Neuronal stem cell (in vitro differentiated cells): Measurements from ENCODE around the gene PRDM8.

Experiments used
- DNase-seq: peaks from one replicate; pipeline ENCODE4 v3.0.0-alpha.2; 2013; ENCODE audit warnings: low spot score
- H2AFZ ChIP-seq: one replicate; pipeline ENCODE4 v1.6.1; 2013; ENCODE audit warnings: mild to moderate bottlenecking, low read length, inconsistent platforms
- H2AK5ac ChIP-seq: 2 replicates; pipeline ENCODE4 v1.6.1; 2013; ENCODE audit warnings: low read depth, mild to moderate bottlenecking, inconsistent platforms, low read length, moderate library complexity, mixed read lengths
- H2BK120ac ChIP-seq: 2 replicates; pipeline ENCODE4 v1.6.1; 2013; ENCODE audit warnings: low read depth, mild to moderate bottlenecking, inconsistent platforms, low read length, moderate library complexity, mixed read lengths
- H2BK12ac ChIP-seq: one replicate; pipeline ENCODE4 v1.6.1; 2013; ENCODE audit warnings: low read length, inconsistent platforms
- H2BK15ac ChIP-seq: 2 replicates; pipeline ENCODE4 v1.6.1; 2013; ENCODE audit warnings: mild to moderate bottlenecking, low read length, inconsistent platforms, mixed read lengths
- H2BK5ac ChIP-seq: one replicate; pipeline ENCODE4 v1.6.1; 2013; ENCODE audit warnings: inconsistent platforms, mild to moderate bottlenecking, low read length, moderate library complexity
- H3K14ac ChIP-seq: one replicate; pipeline ENCODE4 v1.6.1; 2013; ENCODE audit warnings: low read length, inconsistent platforms
- H3K18ac ChIP-seq: 2 replicates; pipeline ENCODE4 v1.6.1; 2013; ENCODE audit warnings: low read length, inconsistent platforms
- H3K23ac ChIP-seq: 2 replicates; pipeline ENCODE4 v1.6.1; 2013; ENCODE audit warnings: low read depth, mild to moderate bottlenecking, mixed read lengths, low read length, inconsistent platforms; ENCODE audit not compliant: poor library complexity
- H3K27ac ChIP-seq: replicated peaks from 3 replicates; pipeline ENCODE4 v1.5.1; 2013; ENCODE audit warnings: low read length, inconsistent platforms
- H3K27me3 ChIP-seq, 3 experiments: 2 replicates each; pipeline ENCODE4 v1.6.1; 2013; ENCODE audit warnings: low read length in 3 of 3, mild to moderate bottlenecking in 2 of 3, inconsistent platforms in 1 of 3, low read depth in 1 of 3, mixed read lengths in 1 of 3, moderate library complexity in 1 of 3; ENCODE audit not compliant: control insufficient read depth in 3 of 3, insufficient read depth in 3 of 3
- H3K36me3 ChIP-seq, 2 donors: replicated peaks in 1 of 2; 2 replicates each; pipeline ENCODE4 v1.6.1; 2013; ENCODE audit warnings: low read length in 2 of 2; ENCODE audit not compliant: control insufficient read depth in 2 of 2, insufficient read depth in 2 of 2
- H3K4ac ChIP-seq: 2 replicates; pipeline ENCODE4 v1.6.1; 2013; ENCODE audit warnings: inconsistent platforms, mild to moderate bottlenecking, low read length, moderate library complexity
- H3K4me1 ChIP-seq, 2 donors: 1 replicate in 1 of 2; 2 replicates in 1 of 2; pipeline ENCODE4 v1.6.1; 2013; ENCODE audit warnings: low read length in 2 of 2, low read depth in 1 of 2; ENCODE audit not compliant: control insufficient read depth in 2 of 2, insufficient read depth in 1 of 2
- H3K4me2 ChIP-seq: one replicate; pipeline ENCODE4 v1.6.1; 2013; ENCODE audit warnings: mild to moderate bottlenecking, low read length, inconsistent platforms; ENCODE audit not compliant: insufficient read depth, poor library complexity, severe bottlenecking
- H3K4me3 ChIP-seq, 2 donors: 2 replicates each; pipeline ENCODE4 v1.5.1; 2013; ENCODE audit warnings: low read length in 2 of 2, mild to moderate bottlenecking in 2 of 2, inconsistent platforms in 1 of 2, moderate library complexity in 1 of 2
- H3K79me1 ChIP-seq: one replicate; pipeline ENCODE4 v1.6.1; 2013; ENCODE audit warnings: low read depth, mild to moderate bottlenecking, inconsistent platforms, low read length, moderate library complexity
- H3K9ac ChIP-seq: one replicate; pipeline ENCODE4 v1.6.1; 2013; ENCODE audit warnings: mild to moderate bottlenecking, low read depth, low read length, inconsistent platforms; ENCODE audit not compliant: poor library complexity
- H3K9me3 ChIP-seq, 2 donors: replicated peaks in 1 of 2; 2 replicates each; pipeline versions ENCODE3 to v1.6.1; 2013; ENCODE audit warnings: low read length in 2 of 2, mild to moderate bottlenecking in 2 of 2, inconsistent platforms in 1 of 2, low read depth in 1 of 2, mixed read lengths in 1 of 2, moderate library complexity in 1 of 2; ENCODE audit not compliant: control insufficient read depth in 2 of 2, insufficient read depth in 1 of 2
- H4K8ac ChIP-seq: one replicate; pipeline ENCODE4 v1.6.1; 2013; ENCODE audit warnings: low read depth, mild to moderate bottlenecking, inconsistent platforms, low read length, moderate library complexity
- H4K91ac ChIP-seq: one replicate; pipeline ENCODE4 v1.6.1; 2013; ENCODE audit warnings: low read length, low read depth, mild to moderate bottlenecking, inconsistent platforms; ENCODE audit not compliant: poor library complexity
- WGBS, 2 donors: extraction: QIAGEN DNeasy Blood & Tissue Kit; methylation state at CpG; one replicate each; pipeline ENCODE4 v1.1.7; 2013; ENCODE audit warnings: missing lambda C conversion rate in 2 of 2, mixed read lengths in 1 of 2; ENCODE audit not compliant: insufficient read length in 2 of 2, insufficient replicate concordance in 1 of 2; ENCODE audit errors: extremely low coverage in 2 of 2; 5-methylcytosine and 5-hydroxymethylcytosine counted together

Gene PRDM8

DNA sequence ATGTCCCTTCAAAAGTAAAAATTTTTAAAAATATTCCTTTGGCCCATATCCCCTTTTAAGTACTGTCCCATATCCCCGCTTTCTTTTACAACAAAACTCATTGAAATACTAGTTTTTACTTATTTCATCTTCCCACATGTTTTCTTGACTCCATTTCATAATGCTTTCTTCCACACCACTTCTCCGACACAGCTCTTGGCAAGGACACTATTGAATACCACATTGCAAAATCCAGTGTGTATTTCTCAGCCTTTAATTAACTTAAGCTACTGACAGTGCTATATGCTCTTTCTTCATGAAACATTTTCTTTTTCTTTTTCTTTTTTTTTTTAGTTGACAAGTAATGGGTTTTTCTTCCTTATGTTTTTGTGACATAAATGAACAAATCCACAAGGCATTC is 28.8 kb downstream of the PRDM8 start:
- no peak overlapping the region for H2BK5ac ChIP-seq
- 100% methylated on average over 1 of the region's 2 CpGs for WGBS, 2 donors
- no peak overlapping the region for H3K4me3 ChIP-seq
- no peak overlapping the region for H3K18ac ChIP-seq
- no peak overlapping the region for H2BK15ac ChIP-seq
- no peaks in the 10 kb centered on the region for H3K36me3 ChIP-seq
- no peak overlapping the region for H4K91ac ChIP-seq
- H2BK12ac ChIP-seq = no peak overlapping the region
- no peak overlapping the region for H2AK5ac ChIP-seq
- no peaks in the 10 kb centered on the region for H3K9me3 ChIP-seq
- no peaks in the 10 kb centered on the region for H3K79me1 ChIP-seq
- H4K8ac ChIP-seq = no peak overlapping the region
- no peak overlapping the region for H3K14ac ChIP-seq
- H3K27me3 ChIP-seq = peaks cover 0 to 2% (median 0%) of the 10 kb centered on the region in 3 experiments
- H3K4me2 ChIP-seq = no peak overlapping the region
- no peak overlapping the region for H3K27ac ChIP-seq
- H3K23ac ChIP-seq = no peak overlapping the region
- H3K4me1 ChIP-seq = no peaks in the 10 kb centered on the region
- DNase-seq = no peak
- no peak overlapping the region for H2AFZ ChIP-seq
- H3K9ac ChIP-seq = no peak overlapping the region
- no peak overlapping the region for H3K4ac ChIP-seq
- no peak overlapping the region for H2BK120ac ChIP-seq

DNA sequence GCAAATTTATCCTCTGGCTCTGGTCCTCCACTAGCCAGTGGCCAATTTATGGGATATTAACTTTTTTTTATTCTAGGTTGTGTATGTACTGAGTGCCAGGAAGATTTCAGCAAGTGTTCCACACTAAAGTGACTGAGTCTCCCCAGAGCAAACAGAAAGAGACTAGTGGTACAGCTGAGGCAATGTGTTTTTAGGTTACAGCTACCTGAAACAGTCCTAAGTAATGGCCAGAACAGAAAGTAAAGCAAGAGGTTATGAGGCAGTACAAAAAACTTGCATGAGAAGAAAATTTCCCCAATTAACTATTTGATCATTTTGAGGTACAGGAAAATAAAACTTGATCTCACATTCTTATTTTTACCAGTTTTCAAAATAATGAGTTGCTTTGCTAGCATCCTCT is 31.2 kb downstream of the PRDM8 start:
- Histone ChIP-seq H2BK120ac (no peak overlapping the region), H2BK12ac (no peak overlapping the region), H3K23ac (no peak overlapping the region), H3K4me1 (no peaks in the 10 kb centered on the region), H3K4me3 (no peak overlapping the region), H2AK5ac (no peak overlapping the region), H3K27ac (no peak overlapping the region), H4K91ac (no peak overlapping the region), H2BK15ac (no peak overlapping the region), H3K4ac (no peak overlapping the region), H3K36me3 (no peaks in the 10 kb centered on the region), H2AFZ (no peak overlapping the region), H3K79me1 (no peaks in the 10 kb centered on the region), H3K9me3 (no peaks in the 10 kb centered on the region), H2BK5ac (no peak overlapping the region), H3K18ac (no peak overlapping the region), H3K4me2 (no peak overlapping the region), H4K8ac (no peak overlapping the region), H3K14ac (no peak overlapping the region), H3K27me3 (peaks cover 0 to 2% (median 0%) of the 10 kb centered on the region in 3 experiments), H3K9ac (no peak overlapping the region)
- no peak for DNase-seq

DNA sequence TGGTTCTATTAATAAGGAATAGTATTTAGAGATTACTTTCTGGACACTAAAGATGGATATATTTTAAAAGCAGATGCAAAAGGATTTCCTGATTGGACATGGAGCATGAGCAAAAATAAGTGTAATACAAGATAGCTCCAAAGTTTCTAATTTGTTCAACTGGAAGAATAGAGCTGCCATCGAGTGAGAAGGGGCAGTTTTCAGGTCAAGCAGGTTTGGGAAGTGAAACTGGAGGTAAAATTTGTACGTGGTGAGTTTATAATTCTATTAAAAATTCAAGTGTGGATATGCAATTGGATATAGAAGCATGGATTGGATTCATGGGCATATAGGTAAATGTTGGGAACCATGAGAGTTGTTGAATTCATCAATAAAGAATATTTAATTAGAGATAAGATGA is 31.8 kb downstream of the PRDM8 start:
- no peak overlapping the region for H3K4ac ChIP-seq
- no peaks in the 10 kb centered on the region for H3K36me3 ChIP-seq
- no peak overlapping the region for H2BK120ac ChIP-seq
- no peaks in the 10 kb centered on the region for H3K4me1 ChIP-seq
- no peak overlapping the region for H4K8ac ChIP-seq
- no peak overlapping the region for H3K27ac ChIP-seq
- H3K79me1 ChIP-seq = no peaks in the 10 kb centered on the region
- no peak overlapping the region for H2AFZ ChIP-seq
- H2BK15ac ChIP-seq = no peak overlapping the region
- no peak overlapping the region for H3K23ac ChIP-seq
- no peak for DNase-seq
- H3K27me3 ChIP-seq = peaks cover 0 to 2% (median 0%) of the 10 kb centered on the region in 3 experiments
- no peak overlapping the region for H3K4me3 ChIP-seq
- WGBS, 2 donors = 100% methylated on average over 1 of the region's 2 CpGs; no CpG with 5 or more reads in 1 of the 2 donors
- no peak overlapping the region for H2BK5ac ChIP-seq
- H4K91ac ChIP-seq = no peak overlapping the region
- H3K14ac ChIP-seq = no peak overlapping the region
- H2BK12ac ChIP-seq = no peak overlapping the region
- no peak overlapping the region for H3K18ac ChIP-seq
- H3K9ac ChIP-seq = no peak overlapping the region
- no peak overlapping the region for H2AK5ac ChIP-seq
- no peaks in the 10 kb centered on the region for H3K9me3 ChIP-seq
- H3K4me2 ChIP-seq = no peak overlapping the region

DNA sequence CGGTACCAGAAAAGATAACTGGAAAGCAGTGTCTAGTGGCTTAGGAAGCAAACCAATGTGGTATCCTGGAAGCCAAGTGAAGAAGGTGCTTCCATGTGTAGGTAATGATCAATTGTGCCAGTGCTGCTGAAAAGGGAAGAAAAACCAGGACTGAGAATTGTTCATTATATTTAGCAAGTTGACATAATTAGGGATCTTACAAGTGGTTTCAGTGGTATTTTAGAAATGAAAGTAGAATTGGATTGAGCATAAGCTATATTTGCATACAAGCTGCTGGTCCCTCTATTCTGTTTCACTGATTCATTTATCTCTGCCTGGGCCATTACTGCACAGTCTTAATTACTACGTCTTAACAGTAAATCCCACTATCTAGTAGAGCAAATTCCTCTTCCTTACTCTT is 32.3 kb downstream of the PRDM8 start:
- DNase-seq = no peak
- H2BK120ac ChIP-seq = no peak overlapping the region
- no peak overlapping the region for H3K18ac ChIP-seq
- H3K4me1 ChIP-seq = no peaks in the 10 kb centered on the region
- no CpG with 5 or more reads among the region's 2 CpGs for WGBS, 2 donors
- no peak overlapping the region for H3K9ac ChIP-seq
- H2BK12ac ChIP-seq = no peak overlapping the region
- no peak overlapping the region for H2AFZ ChIP-seq
- peaks cover 0 to 2% (median 0%) of the 10 kb centered on the region in 3 experiments for H3K27me3 ChIP-seq
- H2AK5ac ChIP-seq = no peak overlapping the region
- no peaks in the 10 kb centered on the region for H3K9me3 ChIP-seq
- H3K4me3 ChIP-seq = no peak overlapping the region
- no peak overlapping the region for H3K4ac ChIP-seq
- H3K23ac ChIP-seq = no peak overlapping the region
- no peaks in the 10 kb centered on the region for H3K36me3 ChIP-seq
- no peak overlapping the region for H4K8ac ChIP-seq
- H3K14ac ChIP-seq = no peak overlapping the region
- no peak overlapping the region for H2BK5ac ChIP-seq
- no peaks in the 10 kb centered on the region for H3K79me1 ChIP-seq
- no peak overlapping the region for H3K4me2 ChIP-seq
- no peak overlapping the region for H2BK15ac ChIP-seq
- no peak overlapping the region for H4K91ac ChIP-seq
- H3K27ac ChIP-seq = no peak overlapping the region
